ENCODE data around the gene PLD1.

PLD1 gene

DNA sequence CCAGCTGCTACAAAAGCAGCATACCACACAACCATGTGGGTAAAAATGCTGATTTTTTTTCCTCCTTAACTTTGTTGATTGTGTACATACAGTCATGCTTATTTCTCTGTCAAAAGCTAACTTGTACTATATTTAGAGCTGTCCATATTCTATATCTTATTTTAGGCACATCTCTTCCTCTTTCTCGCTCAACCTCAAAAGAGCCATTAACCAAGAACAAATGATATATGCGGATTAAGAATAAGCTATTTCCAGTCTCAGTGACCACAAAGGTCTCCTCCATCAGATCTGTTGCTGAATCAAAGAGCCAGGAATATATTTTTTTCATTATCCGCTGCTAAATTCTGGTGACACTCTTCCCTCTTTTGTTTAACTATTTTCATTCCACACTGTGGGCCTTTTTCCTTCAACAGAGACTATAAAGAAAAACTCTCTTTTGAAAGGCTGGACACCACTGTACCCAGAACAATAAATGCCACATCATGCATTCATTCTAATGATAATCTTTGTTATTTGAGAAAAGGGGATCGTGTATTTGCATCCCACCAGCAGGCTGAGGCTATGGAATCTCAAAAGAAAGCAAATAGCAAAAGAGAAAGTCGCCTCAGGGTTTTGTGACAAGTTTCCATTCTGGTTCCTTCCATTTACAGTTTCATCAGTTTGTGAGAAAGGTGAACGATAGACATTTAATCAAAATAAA, 40.8 kb upstream of the PLD1 start:
- no peaks in the 10 kb centered on the region for H3K9me2 ChIP-seq (replicated peaks; ENCODE audit: low read depth, low read length)
- H3K9ac ChIP-seq (ENCODE audit: low read depth, low read length, poor library complexity, severe bottlenecking), result no peak overlapping the region
- peaks cover 11% of the 10 kb centered on the region for H3K4me1 ChIP-seq (ENCODE audit: insufficient read depth, low read length, poor library complexity, severe bottlenecking)
- H3K4me2 ChIP-seq (ENCODE audit: low read depth, low read length, poor library complexity, severe bottlenecking), result no peak overlapping the region
- H4K20me1 ChIP-seq (ENCODE audit: insufficient read depth, low read length, poor library complexity, severe bottlenecking), result no peaks in the 10 kb centered on the region
- H3K9me3 ChIP-seq (ENCODE audit: insufficient read depth, low read depth, low read length), result peaks cover 14% of the 10 kb centered on the region; the same call in 1 of the 2 replicates
- TF ChIP-seq, protein P1, sequence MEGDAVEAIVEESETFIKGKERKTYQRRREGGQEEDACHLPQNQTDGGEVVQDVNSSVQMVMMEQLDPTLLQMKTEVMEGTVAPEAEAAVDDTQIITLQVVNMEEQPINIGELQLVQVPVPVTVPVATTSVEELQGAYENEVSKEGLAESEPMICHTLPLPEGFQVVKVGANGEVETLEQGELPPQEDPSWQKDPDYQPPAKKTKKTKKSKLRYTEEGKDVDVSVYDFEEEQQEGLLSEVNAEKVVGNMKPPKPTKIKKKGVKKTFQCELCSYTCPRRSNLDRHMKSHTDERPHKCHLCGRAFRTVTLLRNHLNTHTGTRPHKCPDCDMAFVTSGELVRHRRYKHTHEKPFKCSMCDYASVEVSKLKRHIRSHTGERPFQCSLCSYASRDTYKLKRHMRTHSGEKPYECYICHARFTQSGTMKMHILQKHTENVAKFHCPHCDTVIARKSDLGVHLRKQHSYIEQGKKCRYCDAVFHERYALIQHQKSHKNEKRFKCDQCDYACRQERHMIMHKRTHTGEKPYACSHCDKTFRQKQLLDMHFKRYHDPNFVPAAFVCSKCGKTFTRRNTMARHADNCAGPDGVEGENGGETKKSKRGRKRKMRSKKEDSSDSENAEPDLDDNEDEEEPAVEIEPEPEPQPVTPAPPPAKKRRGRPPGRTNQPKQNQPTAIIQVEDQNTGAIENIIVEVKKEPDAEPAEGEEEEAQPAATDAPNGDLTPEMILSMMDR (conservative IDR thresholded peaks at IDR 0.05; ENCODE audit: low read length), result no peak
- no peak for TF ChIP-seq EZH2phosphoT487 (IDR thresholded peaks at IDR 0.05; ENCODE audit: borderline replicate concordance)
- H3K36me3 ChIP-seq (ENCODE audit: insufficient read depth, low read length), result no peaks in the 10 kb centered on the region
- H2AFZ ChIP-seq (ENCODE audit: low read length), result no peak overlapping the region
- no peaks in the 10 kb centered on the region for H3K79me2 ChIP-seq (ENCODE audit: insufficient read depth, low read length)
- no peaks in the 10 kb centered on the region for H3F3A ChIP-seq (ENCODE audit: low read depth)
- H3K27me3 ChIP-seq (ENCODE audit: insufficient read depth, low read length, poor library complexity, severe bottlenecking), result no peaks in the 10 kb centered on the region
- no peak overlapping the region for H3K4me3 ChIP-seq (ENCODE audit: low read length, poor library complexity, severe bottlenecking)

DNA sequence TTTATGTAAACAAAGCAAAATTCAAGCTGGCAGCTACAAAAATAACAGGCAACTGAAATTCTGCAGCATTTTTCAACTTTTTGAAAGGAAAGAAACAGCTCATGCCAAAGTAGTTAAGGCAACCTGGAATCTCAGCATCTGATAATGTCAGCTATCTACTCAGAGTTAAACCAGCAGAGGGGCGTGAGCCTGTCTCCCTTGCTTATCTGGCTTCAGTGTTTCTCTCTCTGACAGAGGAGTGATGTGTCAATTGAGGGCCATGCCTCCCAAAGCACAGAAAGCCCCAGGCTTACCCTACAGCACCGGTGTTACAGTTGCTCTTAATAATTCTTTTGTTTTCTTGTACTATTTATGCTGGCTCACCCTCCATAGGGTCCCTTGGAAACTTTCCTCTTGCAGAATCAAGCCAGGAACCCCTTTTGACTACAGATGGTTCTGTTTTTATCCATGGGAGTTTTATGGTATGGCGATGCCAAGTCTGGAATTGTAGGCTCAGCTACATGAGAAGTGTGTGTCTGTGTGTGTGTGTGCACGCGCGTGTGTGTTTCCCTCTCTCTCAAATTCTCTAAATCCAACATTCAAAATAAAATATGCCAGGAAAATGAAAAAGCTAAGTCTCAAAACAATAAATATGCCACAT, 40.2 kb upstream of the PLD1 start:
- Histone ChIP-seq H3K9ac (ENCODE audit: low read depth, low read length, poor library complexity, severe bottlenecking) (no peak overlapping the region), H3K4me3 (ENCODE audit: low read length, poor library complexity, severe bottlenecking) (no peak overlapping the region), H3K4me1 (ENCODE audit: insufficient read depth, low read length, poor library complexity, severe bottlenecking) (peaks cover 11% of the 10 kb centered on the region), H3K9me2 (replicated peaks; ENCODE audit: low read depth, low read length) (no peaks in the 10 kb centered on the region), H3K9me3 (ENCODE audit: insufficient read depth, low read depth, low read length) (peaks cover 14% of the 10 kb centered on the region; the same call in 1 of the 2 replicates), H2AFZ (ENCODE audit: low read length) (no peak overlapping the region), H3K4me2 (ENCODE audit: low read depth, low read length, poor library complexity, severe bottlenecking) (no peak overlapping the region), H3K27me3 (ENCODE audit: insufficient read depth, low read length, poor library complexity, severe bottlenecking) (no peaks in the 10 kb centered on the region), H3F3A (ENCODE audit: low read depth) (no peaks in the 10 kb centered on the region), H4K20me1 (ENCODE audit: insufficient read depth, low read length, poor library complexity, severe bottlenecking) (no peaks in the 10 kb centered on the region), H3K36me3 (ENCODE audit: insufficient read depth, low read length) (no peaks in the 10 kb centered on the region), H3K79me2 (ENCODE audit: insufficient read depth, low read length) (no peaks in the 10 kb centered on the region)
- TF ChIP-seq, protein P1 (conservative IDR thresholded peaks at IDR 0.05; ENCODE audit: low read length), result no peak
- TF ChIP-seq EZH2phosphoT487 (IDR thresholded peaks at IDR 0.05; ENCODE audit: borderline replicate concordance), result no peak

DNA sequence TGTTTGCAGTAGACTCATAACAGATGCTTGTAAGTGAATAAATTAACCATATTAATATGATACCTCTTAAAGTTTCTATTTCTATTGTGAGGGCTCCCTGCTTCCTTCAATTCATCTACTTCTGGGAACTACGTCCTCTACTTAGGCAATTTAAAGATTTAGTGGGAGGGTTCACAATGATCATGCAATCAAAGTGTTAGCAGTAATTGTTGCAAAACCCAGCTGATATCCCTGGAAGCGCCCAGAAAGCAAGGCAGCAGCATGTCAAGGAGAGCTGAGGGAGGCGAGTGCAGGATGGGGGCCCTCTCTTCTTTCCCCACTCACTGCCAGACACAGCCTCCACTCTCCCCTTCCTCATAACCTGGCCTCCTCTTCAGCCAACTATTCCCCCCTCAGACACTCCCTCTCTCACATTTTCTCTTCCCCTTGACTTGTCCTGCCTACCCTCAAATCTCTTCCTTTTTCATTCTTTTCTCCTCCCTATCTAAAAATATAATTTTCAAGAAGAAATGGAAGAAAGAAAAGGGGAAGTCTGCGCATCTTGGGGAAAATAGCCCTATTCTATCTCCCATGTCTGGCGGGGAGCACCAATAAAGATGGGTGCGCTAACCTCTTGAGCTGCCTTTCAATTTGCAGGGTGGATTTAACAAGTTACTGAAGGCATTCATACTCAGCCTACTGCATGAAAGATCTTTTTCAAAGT, 39.5 kb upstream of the PLD1 start:
- no peaks in the 10 kb centered on the region for H3K9me2 ChIP-seq (replicated peaks; ENCODE audit: low read depth, low read length)
- TF ChIP-seq EZH2phosphoT487 (IDR thresholded peaks at IDR 0.05; ENCODE audit: borderline replicate concordance), result no peak
- TF ChIP-seq, protein P1 (conservative IDR thresholded peaks at IDR 0.05; ENCODE audit: low read length), result no peak
- H3K4me3 ChIP-seq (ENCODE audit: low read length, poor library complexity, severe bottlenecking), result no peak overlapping the region
- H3K4me2 ChIP-seq (ENCODE audit: low read depth, low read length, poor library complexity, severe bottlenecking), result no peak overlapping the region
- H3F3A ChIP-seq (ENCODE audit: low read depth), result no peaks in the 10 kb centered on the region
- no peaks in the 10 kb centered on the region for H3K36me3 ChIP-seq (ENCODE audit: insufficient read depth, low read length)
- H4K20me1 ChIP-seq (ENCODE audit: insufficient read depth, low read length, poor library complexity, severe bottlenecking), result no peaks in the 10 kb centered on the region
- no peaks in the 10 kb centered on the region for H3K27me3 ChIP-seq (ENCODE audit: insufficient read depth, low read length, poor library complexity, severe bottlenecking)
- H3K9me3 ChIP-seq (ENCODE audit: insufficient read depth, low read depth, low read length), result peaks cover 10% of the 10 kb centered on the region; the same call in 1 of the 2 replicates
- H2AFZ ChIP-seq (ENCODE audit: low read length), result no peak overlapping the region
- H3K79me2 ChIP-seq (ENCODE audit: insufficient read depth, low read length), result no peaks in the 10 kb centered on the region
- peaks cover 11% of the 10 kb centered on the region for H3K4me1 ChIP-seq (ENCODE audit: insufficient read depth, low read length, poor library complexity, severe bottlenecking)
- H3K9ac ChIP-seq (ENCODE audit: low read depth, low read length, poor library complexity, severe bottlenecking), result no peak overlapping the region
